PFSK-1 (cell line): ENCODE data around the gene C5orf52. TPM values are rescaled to one million over a fixed set of nuclear protein-coding genes. Genes with fewer than 3 reads are reported as not detected.

ENCODE experiments used
- FOXP2 ChIP-seq: optimal IDR thresholded peaks from 2 replicates; pipeline ENCODE3; 2011; ENCODE audit warnings: borderline replicate concordance, control low read depth, inconsistent platforms; ENCODE audit not compliant: insufficient read depth; ENCODE audit errors: extremely low read length, extremely low read depth
- POLR2AphosphoS5 ChIP-seq: IDR thresholded peaks from 2 replicates; pipeline ENCODE4 v1.6.1; 2012; ENCODE audit warnings: low read depth, mild to moderate bottlenecking, control low read depth, low read length, moderate library complexity
- REST ChIP-seq, 2 experiments: IDR thresholded peaks; 2 replicates each; pipeline versions ENCODE4 v1.6.1 to v1.8.0; 2011 to 2012; ENCODE audit warnings: low read depth in 2 of 2, low read length in 2 of 2, control low read depth in 1 of 2, inconsistent platforms in 1 of 2, mild to moderate bottlenecking in 1 of 2, moderate library complexity in 1 of 2; ENCODE audit not compliant: insufficient read depth in 1 of 2
- SIN3A ChIP-seq: IDR thresholded peaks from 2 replicates; pipeline ENCODE4 v1.6.1; 2012; ENCODE audit warnings: mild to moderate bottlenecking, low read length, moderate library complexity, borderline replicate concordance; ENCODE audit not compliant: insufficient read depth
- TAF1 ChIP-seq: IDR thresholded peaks from 2 replicates; pipeline ENCODE4 v1.6.1; 2012; ENCODE audit warnings: low read length, control low read depth, borderline replicate concordance; ENCODE audit not compliant: insufficient read depth
- polyA plus RNA-seq: library from polyadenylated mRNA; unstranded; fragments of >200 nt; gene quantifications from one replicate; pipeline ENCODE4 v1.2.1, GENCODE V29; 2012; ENCODE audit warnings: low read depth, missing spikeins; ENCODE audit not compliant: insufficient read length

C5orf52 gene
- polyA plus RNA-seq = not detected

GRCh38 chr5:157670662-157671591 lies at the start of gene C5orf52:
Gene C5orf52, plus strand, starts transcription at chr5:157671533. Its CDS starts 82 bp downstream, at chr5:157671615.
- TF ChIP-seq TAF1 (no peak), POLR2AphosphoS5 (no peak), FOXP2 (no peak), SIN3A (no peak), REST (IDR thresholded peaks at IDR 0.05; ENCODE audit: insufficient read depth in 1 of 2, low read depth in 2 of 2, low read length in 2 of 2) (no peak)

GRCh38 chr5:157624144-157624543 lies 47.2 kb upstream of the C5orf52 start:
- TF ChIP-seq TAF1 (no peak), FOXP2 (no peak), POLR2AphosphoS5 (no peak)

GRCh38 chr5:157626831-157627230 lies 44.5 kb upstream of the C5orf52 start:
- TF ChIP-seq SIN3A (no peak), FOXP2 (no peak), REST (IDR thresholded peaks at IDR 0.05; ENCODE audit: insufficient read depth in 1 of 2, low read depth in 2 of 2, low read length in 2 of 2) (no peak), TAF1 (no peak), POLR2AphosphoS5 (no peak)

GRCh38 chr5:157630341-157630740 lies 41.0 kb upstream of the C5orf52 start:
- TF ChIP-seq TAF1 = no peak
- no peak for TF ChIP-seq SIN3A
- TF ChIP-seq REST (IDR thresholded peaks at IDR 0.05; ENCODE audit: insufficient read depth in 1 of 2, low read depth in 2 of 2, low read length in 2 of 2) = no peak
- no peak for TF ChIP-seq POLR2AphosphoS5
- TF ChIP-seq FOXP2 = no peak

- TF ChIP-seq FOXP2 = no peak
- TF ChIP-seq POLR2AphosphoS5 = no peak
- TF ChIP-seq TAF1 = no peak
- no peak for TF ChIP-seq REST (IDR thresholded peaks at IDR 0.05; ENCODE audit: insufficient read depth in 1 of 2, low read depth in 2 of 2, low read length in 2 of 2)
- TF ChIP-seq SIN3A = no peak
These were observed 30.8 kb upstream of the C5orf52 start for GRCh38 chr5:157640406-157641066.
